IMR-90 (cell line): ENCODE results near the gene ORC4. TPM values are rescaled to one million over a fixed set of nuclear protein-coding genes. Genes with fewer than 3 reads are reported as not detected.
A peak's percentile ranks its signal among the peaks of the same experiment; 100 is the strongest.

ENCODE experiments used
- ATAC-seq: fragments of 200-7000 bp; cut with Tn5 transposase; 2 replicates; pipeline ENCODE4 v1.9.1; 2020; ENCODE audit warnings: low read depth, mild to moderate bottlenecking, moderate library complexity
- BruUV-seq: library from RNA; stranded (reverse); fragments of 400-500 nt; replicated peaks from 2 replicates; lab custom pipeline; 2021; lab: Mats Ljungman, UMichigan
- CTCF ChIA-PET: fragments of 300-600 bp; formaldehyde crosslinking; extraction: SDS; loops from one replicate; lab custom pipeline; 2021; ENCODE audit warnings: antibody characterized with exemption; lab: Yijun Ruan, JAX
- POLR2A ChIA-PET: fragments of 300-600 bp; sonication (Branson Sonifier 250); formaldehyde crosslinking; loops from one replicate; lab custom pipeline; 2022; ENCODE audit warnings: antibody characterized with exemption; ENCODE audit not compliant: unreplicated experiment; lab: Charles Lee
- DNase-seq: peaks from one replicate; pipeline ENCODE4 v3.0.0; 2013
- H2AFZ ChIP-seq: replicated peaks from 2 replicates; pipeline ENCODE3; 2013; ENCODE audit warnings: low read length, mild to moderate bottlenecking; ENCODE audit not compliant: poor library complexity
- H2AK5ac ChIP-seq: 2 replicates; pipeline ENCODE4 v1.6.1; 2013; ENCODE audit warnings: low read depth, low read length, inconsistent platforms
- H2AK9ac ChIP-seq: replicated peaks from 2 replicates; pipeline ENCODE3; 2013; ENCODE audit warnings: mild to moderate bottlenecking, low read depth, low read length, moderate library complexity; ENCODE audit not compliant: poor library complexity
- H2BK120ac ChIP-seq: 2 replicates; pipeline ENCODE4 v1.6.1; 2013; ENCODE audit warnings: low read depth, low read length, inconsistent platforms
- H2BK15ac ChIP-seq: 3 replicates; pipeline ENCODE4 v1.6.1; 2013; ENCODE audit warnings: low read depth, low read length, inconsistent platforms
- H2BK20ac ChIP-seq: 2 replicates; pipeline ENCODE4 v1.6.1; 2013; ENCODE audit warnings: low read depth, mild to moderate bottlenecking, inconsistent platforms, low read length, moderate library complexity
- H2BK5ac ChIP-seq: 2 replicates; pipeline ENCODE4 v1.6.1; 2013; ENCODE audit warnings: mild to moderate bottlenecking, low read depth, low read length, inconsistent platforms; ENCODE audit not compliant: poor library complexity, severe bottlenecking
- H3K14ac ChIP-seq: replicated peaks from 2 replicates; pipeline ENCODE4 v1.6.1; 2013; ENCODE audit warnings: low read depth, low read length, inconsistent platforms
- H3K18ac ChIP-seq: 2 replicates; pipeline ENCODE4 v1.6.1; 2013; ENCODE audit warnings: low read depth, low read length, control low read depth
- H3K23ac ChIP-seq: 2 replicates; pipeline ENCODE4 v1.6.1; 2013; ENCODE audit warnings: low read depth, low read length, inconsistent platforms
- H3K27ac ChIP-seq: 2 replicates; pipeline ENCODE4 v1.5.1; 2013; ENCODE audit warnings: mild to moderate bottlenecking, control low read depth, low read length; ENCODE audit not compliant: insufficient read depth
- H3K27me3 ChIP-seq: 2 replicates; pipeline ENCODE4 v1.6.1; 2013; ENCODE audit warnings: low read length; ENCODE audit not compliant: control insufficient read depth, insufficient read depth
- H3K36me3 ChIP-seq: 2 replicates; pipeline ENCODE4 v1.6.1; 2013; ENCODE audit warnings: low read length, mixed read lengths; ENCODE audit not compliant: control insufficient read depth, insufficient read depth
- H3K4ac ChIP-seq: 2 replicates; pipeline ENCODE4 v1.6.1; 2013; ENCODE audit warnings: low read depth, low read length, inconsistent platforms
- H3K4me1 ChIP-seq: 2 replicates; pipeline ENCODE4 v1.6.1; 2013; ENCODE audit warnings: low read length, mixed read lengths; ENCODE audit not compliant: control insufficient read depth, insufficient read depth
- H3K4me2 ChIP-seq: 2 replicates; pipeline ENCODE4 v1.6.1; 2013; ENCODE audit warnings: low read depth, mild to moderate bottlenecking, control low read depth, low read length, moderate library complexity
- H3K4me3 ChIP-seq: 2 replicates; pipeline ENCODE4 v1.5.1; 2013; ENCODE audit warnings: low read depth, mild to moderate bottlenecking, control low read depth, low read length, moderate library complexity; ENCODE audit not compliant: insufficient read depth
- H3K56ac ChIP-seq: 2 replicates; pipeline ENCODE4 v1.6.1; 2013; ENCODE audit warnings: low read length, inconsistent platforms; ENCODE audit not compliant: insufficient read depth; ENCODE audit errors: extremely low read depth
- H3K79me1 ChIP-seq, 2 experiments: 2 replicates each; pipeline ENCODE4 v1.6.1; 2013; ENCODE audit warnings: low read length in 2 of 2, inconsistent platforms in 1 of 2, low read depth in 1 of 2
- H3K9ac ChIP-seq: 2 replicates; pipeline ENCODE4 v1.6.1; 2013; ENCODE audit warnings: low read depth, low read length, control low read depth
- H3K9me1 ChIP-seq: 2 replicates; pipeline ENCODE4 v1.6.1; 2013; ENCODE audit warnings: low read length, inconsistent platforms; ENCODE audit not compliant: insufficient read depth
- H3K9me3 ChIP-seq: 2 replicates; pipeline ENCODE4 v1.6.1; 2013; ENCODE audit warnings: low read length; ENCODE audit not compliant: control insufficient read depth, insufficient read depth
- H4K20me1 ChIP-seq: 2 replicates; pipeline ENCODE4 v1.6.1; 2013; ENCODE audit warnings: low read length, inconsistent platforms; ENCODE audit not compliant: insufficient read depth
- H4K5ac ChIP-seq: 2 replicates; pipeline ENCODE4 v1.6.1; 2013; ENCODE audit warnings: mild to moderate bottlenecking, low read depth, low read length, control low read depth
- H4K8ac ChIP-seq, 2 experiments: 2 replicates each; pipeline ENCODE4 v1.6.1; 2013; ENCODE audit warnings: low read depth in 2 of 2, low read length in 2 of 2, control low read depth in 1 of 2, inconsistent platforms in 1 of 2
- H4K91ac ChIP-seq: 2 replicates; pipeline ENCODE4 v1.6.1; 2013; ENCODE audit warnings: low read depth, low read length, inconsistent platforms; ENCODE audit not compliant: insufficient read depth
- ELK1 ChIP-seq: fragments of 150-350 bp; IDR thresholded peaks from 2 replicates; pipeline ENCODE4 v1.6.1; 2016; ENCODE audit warnings: low read depth, mild to moderate bottlenecking, low read length, moderate library complexity, borderline replicate concordance
- FOS ChIP-seq: fragments of 150-350 bp; IDR thresholded peaks from 2 replicates; pipeline ENCODE4 v1.6.1; 2016; ENCODE audit warnings: low read depth, low read length
- MAZ ChIP-seq: IDR thresholded peaks from 2 replicates; pipeline ENCODE4 v1.6.1; 2012; ENCODE audit warnings: low read depth, mild to moderate bottlenecking, low read length, improper control_type of control experiment, moderate library complexity, borderline replicate concordance
- MXI1 ChIP-seq: IDR thresholded peaks from 2 replicates; pipeline ENCODE4 v1.6.1; 2012; ENCODE audit warnings: low read depth, mild to moderate bottlenecking, low read length, moderate library complexity, borderline replicate concordance
- POLR2A ChIP-seq: IDR thresholded peaks from 2 replicates; pipeline ENCODE4 v1.6.1; 2012; ENCODE audit warnings: mild to moderate bottlenecking, low read depth, low read length
- RCOR1 ChIP-seq: IDR thresholded peaks from 2 replicates; pipeline ENCODE4 v1.6.1; 2012; ENCODE audit warnings: mild to moderate bottlenecking, low read length, improper control_type of control experiment; ENCODE audit not compliant: insufficient replicate concordance
- RFX5 ChIP-seq: IDR thresholded peaks from 2 replicates; pipeline ENCODE4 v1.8.0; 2012; ENCODE audit warnings: low read depth, mild to moderate bottlenecking, low read length, moderate library complexity
- SMC3 ChIP-seq: fragments of 150-350 bp; IDR thresholded peaks from 2 replicates; pipeline ENCODE4 v1.6.1; 2016; ENCODE audit warnings: low read depth, mild to moderate bottlenecking, antibody characterized with exemption, low read length, moderate library complexity
- WGBS, 2 experiments: methylation state at CpG; one replicate each; pipeline versions ENCODE4 v1.1.5 to v1.1.7; 2013; ENCODE audit warnings: missing lambda C conversion rate in 2 of 2; ENCODE audit not compliant: insufficient read length in 1 of 2; ENCODE audit errors: extremely low coverage in 2 of 2; 5-methylcytosine and 5-hydroxymethylcytosine counted together
- dilution Hi-C: fragments of 300-500 bp; cut with HindIII; formaldehyde crosslinking; loops from one replicate; pipeline ENCODE4 v1.14.3; 2018; ENCODE audit warnings: low sequenced_read_pairs; ENCODE audit not compliant: unreplicated experiment
- in situ Hi-C: fragments of 300-500 bp; cut with MboI; formaldehyde crosslinking; loops from 3 replicates; pipeline ENCODE4 v1.14.3; 2019; ENCODE audit warnings: low sequenced_read_pairs, inconsistent platforms, mixed read lengths
- intact Hi-C: fragments of 100-400 bp; cut with micrococcal nuclease; formaldehyde crosslinking; loops from 2 replicates; pipeline ENCODE4 v1.10.0; 2022
- polyA plus RNA-seq, 3 experiments: library from polyadenylated mRNA; depleted of rRNA; stranded (reverse); fragments of >200 nt; gene quantifications; 2 replicates each; pipeline ENCODE4 v1.2.3, GENCODE V29; 2012; ENCODE audit warnings: low replicate concordance in 1 of 3
- total RNA-seq: library from RNA; depleted of rRNA; stranded (reverse); fragments of >200 nt; gene quantifications from 2 replicates; pipeline ENCODE4 v1.2.3, GENCODE V29; 2012
- TF ChIP-seq, protein P1 (sequence below): conservative IDR thresholded peaks from 2 replicates; pipeline ENCODE4 v1.5.1; 2012; ENCODE audit warnings: mild to moderate bottlenecking, low read depth, low read length, improper control_type of control experiment

Gene ORC4
- total and polyA plus RNA-seq, 2 of the 4 experiments (the other 2 are of a cell fraction), result 20.6 to 23.5 TPM

GRCh38 chr2:148022882-148023281 is 2.3 kb upstream of the ORC4 start:
- dilution Hi-C loops (no loop called here), in situ Hi-C loops (no loop called here), intact Hi-C loops (loop anchor here (5.0 kb wide), 1 partner anchor 249 kb away; no protein-coding TSS in a partner anchor)
- TF ChIP-seq MAZ (no peak), ELK1 (no peak), MXI1 (no peak), POLR2A (no peak), RFX5 (no peak), FOS (no peak), SMC3 (no peak), RCOR1 (no peak)
- TF ChIP-seq, protein P1, sequence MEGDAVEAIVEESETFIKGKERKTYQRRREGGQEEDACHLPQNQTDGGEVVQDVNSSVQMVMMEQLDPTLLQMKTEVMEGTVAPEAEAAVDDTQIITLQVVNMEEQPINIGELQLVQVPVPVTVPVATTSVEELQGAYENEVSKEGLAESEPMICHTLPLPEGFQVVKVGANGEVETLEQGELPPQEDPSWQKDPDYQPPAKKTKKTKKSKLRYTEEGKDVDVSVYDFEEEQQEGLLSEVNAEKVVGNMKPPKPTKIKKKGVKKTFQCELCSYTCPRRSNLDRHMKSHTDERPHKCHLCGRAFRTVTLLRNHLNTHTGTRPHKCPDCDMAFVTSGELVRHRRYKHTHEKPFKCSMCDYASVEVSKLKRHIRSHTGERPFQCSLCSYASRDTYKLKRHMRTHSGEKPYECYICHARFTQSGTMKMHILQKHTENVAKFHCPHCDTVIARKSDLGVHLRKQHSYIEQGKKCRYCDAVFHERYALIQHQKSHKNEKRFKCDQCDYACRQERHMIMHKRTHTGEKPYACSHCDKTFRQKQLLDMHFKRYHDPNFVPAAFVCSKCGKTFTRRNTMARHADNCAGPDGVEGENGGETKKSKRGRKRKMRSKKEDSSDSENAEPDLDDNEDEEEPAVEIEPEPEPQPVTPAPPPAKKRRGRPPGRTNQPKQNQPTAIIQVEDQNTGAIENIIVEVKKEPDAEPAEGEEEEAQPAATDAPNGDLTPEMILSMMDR, result no peak
- no peak overlapping the region; the same call in 1 of the 2 replicates for H3K14ac ChIP-seq
- H4K91ac ChIP-seq, result no peak overlapping the region
- no peak overlapping the region for H4K5ac ChIP-seq
- ATAC-seq (no peak), DNase-seq (no peak)
- no peak overlapping the region for H4K8ac ChIP-seq
- H4K20me1 ChIP-seq, result peaks cover 7% of the 10 kb centered on the region; the same call in 1 of the 2 replicates
- ChIA-PET POLR2A (interaction anchor here (0.6 kb wide), 1 partner anchor 196 kb away, joined by 3 read pairs; no protein-coding TSS in a partner anchor), CTCF (interaction anchor here (0.6 to 1.3 kb wide), 2 partner anchors 486 to 568 kb away, joined by 3 to 7 read pairs; no protein-coding TSS in a partner anchor)
- H2BK20ac ChIP-seq, result no peak overlapping the region
- H3K36me3 ChIP-seq, result peaks cover 4% of the 10 kb centered on the region; the same call in 1 of the 2 replicates
- H2AFZ ChIP-seq, result no peak overlapping the region
- H3K27me3 ChIP-seq, result no peaks in the 10 kb centered on the region
- peaks cover 4 to 31% of the 10 kb centered on the region in 2 experiments; a peak in 2 of 4 replicates for H3K79me1 ChIP-seq
- no peak overlapping the region for H3K4ac ChIP-seq
- H3K4me3 ChIP-seq, result peak overlapping the region; percentile 96
- no CpG with 5 or more reads among the region's 2 CpGs for WGBS, 2 experiments
- H2AK5ac ChIP-seq, result no peak overlapping the region
- H3K9me3 ChIP-seq, result no peaks in the 10 kb centered on the region
- H2BK15ac ChIP-seq, result no peak overlapping the region
- 0 out of 2 replicates have a peak, but pooled peaks cover 2% of the 10 kb centered on the region for H3K4me1 ChIP-seq
- no peak overlapping the region for H2BK120ac ChIP-seq
- H2AK9ac ChIP-seq, result no peak overlapping the region
- H3K23ac ChIP-seq, result no peak overlapping the region
- H3K56ac ChIP-seq, result no peak overlapping the region
- H3K27ac ChIP-seq, result no peak overlapping the region
- BruUV-seq, result no TSS peak
- H2BK5ac ChIP-seq, result no peak overlapping the region
- 0 out of 2 replicates have a peak overlapping the region, but pooled peaks have one; percentile 88 for H3K9ac ChIP-seq
- peak overlapping the region; percentile 59 for H3K4me2 ChIP-seq
- no peak overlapping the region for H3K18ac ChIP-seq
- H3K9me1 ChIP-seq, result peaks cover 5% of the 10 kb centered on the region; the same call in 1 of the 2 replicates
